Jurkat, Clone E6-1 (cell line): Measurements from ENCODE around the gene FARS2.

Experiments
- DNase-seq: peaks from one replicate; pipeline ENCODE4 v3.0.0-alpha.2; 2011; ENCODE audit warnings: low read depth, low spot score
- H3K4me3 ChIP-seq: 2 replicates; pipeline ENCODE4 v1.5.1; 2011; ENCODE audit warnings: mild to moderate bottlenecking, low read length, control low read depth, moderate library complexity

The FARS2 gene

DNA sequence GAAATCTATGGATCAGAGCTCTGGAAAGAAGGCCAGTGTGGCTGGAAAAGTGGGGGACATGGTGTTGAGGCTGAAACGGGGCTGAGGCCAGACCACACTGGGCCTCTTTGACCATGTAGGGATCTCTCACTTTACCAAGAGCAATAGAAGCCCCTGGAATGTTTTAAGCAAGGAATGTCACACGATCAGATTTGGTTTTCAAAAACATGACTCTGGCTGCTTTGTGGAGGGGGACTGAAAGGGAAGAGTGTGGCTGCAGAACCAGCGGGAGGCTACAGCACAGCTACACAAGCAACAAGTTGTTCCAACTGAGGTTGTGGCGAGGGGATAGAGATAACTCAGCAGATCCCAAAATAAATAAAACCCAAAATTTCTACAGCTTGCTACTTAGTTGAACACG lies 399.5 kb downstream of the FARS2 start:
- DNase-seq: no peak
- H3K4me3 ChIP-seq: no peak overlapping the region

DNA sequence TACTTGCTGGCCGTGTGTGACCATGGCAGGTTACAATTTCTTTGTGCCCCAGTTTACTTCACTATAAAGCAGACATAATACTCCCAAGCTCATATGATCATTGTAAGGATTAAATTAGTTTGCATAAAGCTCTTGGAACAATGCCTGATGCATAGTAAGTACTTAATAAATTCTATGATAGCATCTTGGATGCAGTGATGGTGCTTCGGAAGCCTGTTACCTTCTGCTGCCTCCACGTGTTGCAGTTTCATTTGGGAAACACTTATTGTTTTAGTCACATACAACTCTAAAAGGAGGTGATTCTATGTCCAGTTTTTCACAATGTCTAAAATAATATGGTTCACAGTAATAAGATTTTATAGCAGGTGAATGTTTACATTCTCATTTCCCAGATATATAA lies 401.5 kb downstream of the FARS2 start:
- no peak overlapping the region for H3K4me3 ChIP-seq
- DNase-seq: no peak

DNA sequence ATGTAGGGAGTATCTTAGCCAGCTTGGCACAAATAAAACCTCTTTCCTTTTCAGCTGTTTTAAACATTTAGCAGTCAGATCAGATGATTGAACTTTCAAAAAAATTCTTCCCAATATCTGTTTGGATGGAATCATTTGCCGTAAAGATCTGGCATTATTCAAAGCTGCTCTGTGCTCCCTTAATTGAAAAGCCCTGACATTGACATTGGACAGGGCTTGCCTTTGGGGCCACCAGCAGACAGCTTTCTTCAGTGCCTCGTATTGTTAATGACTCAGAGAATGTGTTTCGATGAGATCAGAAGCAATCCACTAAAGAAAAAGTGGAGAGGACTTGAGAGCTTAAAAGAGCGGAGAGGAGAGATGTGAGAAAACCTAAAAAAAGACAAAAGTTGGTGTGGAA lies 401.9 kb downstream of the FARS2 start:
- DNase-seq: no peak
- no peak overlapping the region for H3K4me3 ChIP-seq

DNA sequence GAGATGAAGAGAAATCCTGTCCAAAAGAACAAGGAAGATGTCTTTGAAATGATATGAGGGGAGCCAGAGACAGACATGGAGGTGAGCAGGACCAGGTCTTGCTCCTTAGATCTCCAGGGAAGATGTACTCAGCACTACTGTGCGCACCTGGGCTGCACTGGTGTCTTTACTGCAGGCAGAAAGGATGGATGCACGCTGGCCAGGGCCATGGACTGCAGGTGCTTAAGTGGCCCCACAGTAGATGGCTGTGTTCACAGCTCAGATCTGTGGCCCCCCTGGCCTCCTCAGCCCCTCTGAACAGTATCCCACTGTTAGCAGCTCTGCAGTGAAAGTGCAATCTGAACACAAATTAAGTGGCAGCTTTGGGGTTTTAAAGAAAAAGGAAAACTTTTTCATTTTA lies 402.4 kb downstream of the FARS2 start:
- no peak for DNase-seq
- no peak overlapping the region for H3K4me3 ChIP-seq

DNA sequence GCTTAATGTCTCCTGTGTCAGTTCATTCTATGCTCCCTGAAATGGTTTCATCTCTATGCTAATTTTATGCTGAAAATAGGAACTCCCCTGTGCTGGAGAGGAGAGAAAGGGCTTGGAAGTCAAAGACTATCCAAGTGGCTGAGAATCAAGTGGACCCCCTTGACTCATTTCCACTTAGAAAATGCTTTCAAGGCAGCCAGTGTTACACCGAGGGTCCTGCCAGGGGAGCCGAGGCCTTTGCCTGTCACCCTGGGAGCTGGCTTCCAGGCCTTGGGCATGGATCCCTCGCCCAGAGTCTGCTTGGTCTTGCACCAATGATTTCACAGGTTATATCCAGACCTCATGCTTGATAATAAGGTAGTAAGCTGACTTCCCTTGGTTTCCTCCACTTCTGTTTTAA lies 402.8 kb downstream of the FARS2 start:
- DNase-seq: no peak
- H3K4me3 ChIP-seq: no peak overlapping the region

DNA sequence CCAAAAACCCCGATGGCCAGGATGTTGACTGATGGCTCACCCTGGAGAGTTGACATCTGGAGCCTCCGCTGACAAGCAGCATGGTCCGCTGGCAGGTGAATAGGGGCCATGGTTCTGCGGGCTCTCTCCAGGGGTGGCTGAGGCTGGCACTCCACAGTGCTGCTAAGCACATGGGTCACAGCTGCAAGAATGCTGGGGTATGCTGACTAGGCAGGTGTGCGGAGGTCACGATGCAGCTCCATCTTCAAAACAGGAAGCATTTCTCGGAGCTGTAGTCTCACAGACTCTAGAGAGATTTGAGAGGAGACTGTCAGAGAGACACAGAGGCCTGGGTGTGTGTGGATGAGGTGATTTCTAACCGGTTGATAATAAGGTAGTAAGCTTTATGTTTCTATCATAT lies 403.9 kb downstream of the FARS2 start:
- peak; percentile 81 for DNase-seq
- no peak overlapping the region for H3K4me3 ChIP-seq

DNA sequence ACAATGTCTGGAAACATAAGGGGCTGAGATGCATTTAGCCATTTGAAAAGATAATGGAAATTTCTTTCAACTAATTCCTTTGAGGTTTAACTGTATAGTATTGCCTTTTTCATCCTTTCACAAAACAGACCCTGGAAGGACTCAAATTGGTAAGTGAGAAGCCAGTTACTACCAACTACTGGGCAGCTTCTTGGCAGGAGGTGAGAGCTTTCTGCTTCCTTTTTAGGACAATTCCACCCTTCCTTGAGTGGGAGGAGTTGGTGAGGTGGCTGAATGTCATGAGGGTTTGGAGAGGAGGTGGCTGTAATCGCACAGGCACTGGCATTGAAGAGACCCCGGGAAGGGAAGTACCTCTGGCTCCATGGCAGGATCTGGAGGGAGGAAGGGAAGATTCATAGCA lies 404.4 kb downstream of the FARS2 start:
- H3K4me3 ChIP-seq: no peak overlapping the region
- DNase-seq: no peak

DNA sequence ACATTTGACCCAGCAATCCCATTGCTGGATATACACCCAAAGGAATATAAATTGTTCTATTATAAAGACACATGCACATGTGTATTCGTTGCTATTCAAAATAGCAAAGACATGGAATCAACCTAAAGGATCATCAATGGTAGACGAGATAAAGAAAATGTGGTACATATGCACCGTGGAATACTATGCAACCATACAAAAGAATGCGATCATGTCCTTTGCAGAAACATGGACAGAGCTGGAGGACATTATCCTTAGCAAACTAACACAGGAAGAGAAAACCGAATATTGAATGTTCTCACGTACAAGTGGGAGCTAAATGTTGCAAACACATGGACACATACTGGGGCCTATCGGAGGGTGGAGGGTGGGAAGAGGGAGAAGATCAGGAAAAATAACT lies 405.4 kb downstream of the FARS2 start:
- no peak overlapping the region for H3K4me3 ChIP-seq
- no peak for DNase-seq

DNA sequence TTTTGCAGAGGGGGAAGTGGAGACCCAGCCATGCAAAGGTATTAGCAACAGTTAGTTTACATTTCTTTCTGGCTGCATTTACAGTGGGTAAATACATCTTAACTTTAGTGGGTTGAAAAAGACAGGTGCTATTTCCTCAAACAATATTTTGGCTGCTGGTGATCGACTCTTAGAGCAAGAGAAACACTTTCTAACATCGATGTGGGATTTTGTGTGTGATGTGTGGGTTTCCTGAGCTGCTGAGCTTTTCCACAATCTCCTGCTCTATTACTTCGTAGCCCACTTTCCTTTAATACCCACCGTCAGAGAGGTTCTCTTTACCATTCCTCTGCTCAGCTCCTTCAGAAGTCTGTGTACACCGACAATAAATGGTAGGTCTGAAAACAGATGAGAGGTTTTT lies 406.4 kb downstream of the FARS2 start:
- peak; percentile 99 for DNase-seq

DNA sequence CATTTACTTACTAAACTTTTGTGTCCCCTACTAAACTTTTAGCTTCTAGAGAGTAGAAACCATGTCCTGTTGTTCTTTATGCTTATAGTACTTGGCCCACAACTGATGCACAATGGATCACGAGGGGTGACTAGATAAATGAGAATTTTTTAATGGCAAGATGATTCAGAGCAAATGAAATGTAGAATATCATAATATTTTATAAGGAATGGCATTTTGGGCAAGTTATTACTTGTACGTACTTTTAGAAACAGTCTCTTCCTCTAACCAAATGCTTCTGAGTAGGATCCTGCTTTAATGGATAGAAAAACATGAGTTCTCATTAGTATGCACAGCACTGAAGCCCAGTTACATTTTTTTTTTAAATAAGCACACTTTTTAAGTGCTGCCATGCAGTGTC lies 409.1 kb downstream of the FARS2 start:
- no peak overlapping the region for H3K4me3 ChIP-seq
- DNase-seq: no peak

More for the DNA sequence above, 406.4 kb downstream of the FARS2 start:
- no peak overlapping the region for H3K4me3 ChIP-seq

DNA sequence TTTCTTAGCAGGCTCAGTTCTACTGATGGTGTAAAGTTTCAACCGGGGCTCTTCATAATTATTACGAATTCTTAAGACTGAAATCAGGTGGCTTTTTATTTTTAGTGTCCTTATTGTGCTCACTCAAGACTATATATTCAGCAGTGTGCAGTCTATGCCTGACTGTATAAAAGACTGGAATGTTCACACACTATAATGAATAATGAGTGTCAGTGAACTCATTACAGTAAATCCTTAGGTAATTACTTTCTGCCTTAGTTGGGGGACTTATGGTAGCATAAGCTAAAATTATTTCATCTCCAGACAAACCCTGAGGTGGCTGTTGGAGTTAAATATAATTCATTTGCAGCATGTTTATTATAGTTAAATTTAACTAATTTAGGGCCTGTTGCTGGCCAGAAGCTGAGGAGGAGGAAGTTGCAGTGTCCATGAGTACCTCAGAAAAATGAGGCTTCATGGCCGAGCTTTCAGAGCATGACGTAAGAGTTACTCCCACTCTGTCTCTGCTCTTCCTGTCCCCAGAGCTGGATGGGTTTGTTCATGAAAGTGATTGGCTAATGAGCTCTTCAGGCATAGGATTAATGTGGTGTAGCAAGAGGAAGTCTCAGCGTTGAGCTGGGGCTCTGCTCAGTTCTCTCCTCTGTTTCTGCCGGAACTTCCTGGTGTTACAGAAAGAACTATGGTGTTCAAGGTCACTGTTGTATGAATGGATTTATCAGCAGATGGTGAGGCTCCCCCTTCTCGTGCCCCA lies 409.7 kb downstream of the FARS2 start:
- peak overlapping the region; percentile 36 for H3K4me3 ChIP-seq
- peak; percentile 91 for DNase-seq

DNA sequence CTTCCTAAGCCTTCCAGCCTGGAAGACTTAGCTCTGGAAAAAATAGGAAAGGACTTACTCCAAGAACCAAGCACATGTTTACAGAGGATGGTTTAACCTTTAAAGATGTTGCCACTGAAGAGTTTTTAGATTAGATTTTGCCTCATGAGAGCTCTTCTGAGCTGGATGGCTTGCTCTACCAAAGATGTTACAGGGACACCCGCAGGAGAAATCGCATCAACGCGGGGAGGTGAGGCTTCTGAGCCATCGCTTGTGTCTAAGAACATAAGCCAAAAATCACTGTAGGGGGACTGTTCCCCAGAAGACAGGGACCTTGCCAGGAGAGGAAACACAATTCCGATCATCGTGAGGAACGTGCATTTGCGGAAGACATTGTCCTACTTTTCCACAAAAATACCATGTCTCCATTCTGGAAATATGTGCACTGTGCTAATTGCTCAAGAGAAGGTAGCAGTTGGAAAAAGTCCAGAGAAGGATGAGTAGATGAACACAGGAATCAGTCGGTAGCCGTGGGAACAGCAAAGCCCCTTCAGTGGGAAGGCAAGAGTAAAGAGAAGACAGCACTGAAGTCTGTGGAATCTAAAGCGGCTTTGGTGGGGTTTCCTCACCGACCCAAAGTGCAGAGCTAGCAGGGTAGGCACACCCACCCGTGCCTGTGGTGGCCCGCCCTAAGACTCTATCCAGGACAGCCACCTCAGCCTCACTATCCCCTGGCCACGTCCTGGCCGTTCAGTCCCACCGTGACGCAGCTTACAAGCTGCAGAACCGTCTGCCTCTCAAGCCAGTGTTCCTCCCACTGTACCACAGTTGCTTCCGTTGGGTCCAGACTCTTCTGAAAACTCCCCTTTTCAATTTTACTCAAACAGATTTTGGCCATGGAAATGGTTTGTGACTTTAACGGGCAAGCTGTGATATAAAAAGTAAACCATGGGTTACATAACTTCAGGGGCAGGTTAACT lies 410.6 kb downstream of the FARS2 start:
- peak; percentile 26 for DNase-seq
- H3K4me3 ChIP-seq: peak overlapping the region; percentile 36

DNA sequence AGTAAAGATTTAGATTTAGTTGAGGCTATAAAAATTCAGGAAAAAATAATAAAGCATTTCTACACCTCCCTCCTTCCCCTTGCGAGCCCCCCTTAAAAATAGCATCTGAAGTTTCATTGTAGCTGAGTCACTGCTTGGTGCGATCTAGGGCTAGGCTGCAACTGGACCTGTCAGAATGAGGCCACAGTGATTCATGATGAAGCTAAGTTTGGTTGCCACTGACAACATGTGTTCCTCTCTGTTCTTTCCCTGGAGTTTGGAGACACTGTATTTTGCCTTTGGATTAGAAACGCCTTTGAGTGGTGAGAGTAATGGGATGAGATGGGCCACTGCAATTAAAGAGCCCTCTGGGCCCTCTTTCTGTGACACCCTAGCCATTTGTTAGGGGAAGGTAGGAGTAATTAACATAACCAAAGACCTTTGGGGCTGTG lies 411.3 kb downstream of the FARS2 start:
- DNase-seq: no peak
- H3K4me3 ChIP-seq: no peak overlapping the region

DNA sequence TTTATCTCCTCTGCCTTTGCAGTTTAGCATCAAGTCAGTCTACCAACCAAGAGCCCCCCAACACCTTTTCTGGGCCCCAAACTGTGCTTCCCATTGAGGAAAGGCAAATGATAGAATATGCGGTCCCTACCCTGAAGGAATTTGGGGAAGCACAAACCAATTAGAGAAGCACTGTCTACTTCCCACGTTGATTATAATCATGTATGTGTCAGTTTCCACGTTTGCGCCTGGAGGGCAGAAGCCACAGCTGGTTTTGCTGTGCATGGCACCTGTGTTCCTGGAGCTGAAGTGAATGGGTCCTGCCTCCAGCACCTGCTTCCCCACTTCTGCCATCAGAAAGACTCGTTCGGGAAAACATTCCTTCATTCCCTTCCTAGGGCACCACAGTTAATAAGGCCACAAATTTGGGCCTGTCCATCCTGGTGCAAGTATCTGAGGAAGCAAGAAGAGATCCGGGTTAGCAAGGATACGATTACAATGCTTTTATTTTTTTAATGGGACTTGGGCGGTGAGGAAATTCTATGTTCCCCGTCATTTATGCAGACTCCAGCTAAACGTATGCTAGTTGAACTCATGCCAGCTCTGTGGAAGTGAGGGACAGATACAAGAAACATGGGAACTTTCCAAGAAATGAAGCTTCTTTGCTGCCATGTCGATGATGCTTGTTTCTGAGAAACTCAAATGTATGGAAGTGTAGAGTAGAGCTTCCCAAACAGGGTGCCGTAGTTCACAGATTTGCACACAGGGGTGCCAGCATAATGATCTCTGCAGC lies 411.9 kb downstream of the FARS2 start:
- no peak for DNase-seq
- H3K4me3 ChIP-seq: no peak overlapping the region

DNA sequence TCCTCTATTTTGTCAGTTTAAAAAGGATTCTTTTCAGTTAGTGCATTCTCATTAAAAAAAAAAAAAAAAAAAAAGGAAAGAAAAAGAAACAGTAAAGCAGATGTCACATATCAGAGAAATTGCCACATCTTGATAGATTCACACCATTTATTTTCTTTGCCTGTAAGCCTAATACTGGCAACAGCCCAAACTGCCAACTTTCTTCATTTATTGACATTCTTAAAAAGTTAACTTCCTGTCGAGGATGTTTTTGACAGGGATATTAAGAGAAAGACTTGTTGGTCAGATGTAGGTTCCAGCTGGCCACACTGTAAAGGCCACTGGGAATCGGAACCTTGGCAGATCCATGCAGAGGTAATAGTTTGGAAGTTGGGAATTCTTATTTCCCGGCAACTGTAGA lies 412.8 kb downstream of the FARS2 start:
- H3K4me3 ChIP-seq: no peak overlapping the region
- no peak for DNase-seq

DNA sequence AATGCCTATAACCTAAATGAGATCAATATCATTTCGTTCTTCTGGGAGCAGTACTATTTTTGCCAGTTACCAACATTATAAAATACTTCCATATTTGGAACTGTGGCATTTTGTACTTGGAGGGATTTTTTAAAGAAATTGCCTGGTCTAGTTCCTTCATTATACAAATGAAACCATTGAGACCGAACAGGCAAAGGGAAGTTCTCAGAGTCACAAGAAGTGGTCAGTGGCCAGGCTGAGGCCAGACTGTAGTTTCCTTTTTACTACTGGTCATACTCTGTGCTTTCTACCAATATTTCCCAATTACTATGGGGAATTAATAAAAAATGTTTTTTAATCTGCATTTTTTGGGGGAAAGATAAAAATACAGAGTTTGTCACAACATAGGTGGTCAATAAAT lies 413.4 kb downstream of the FARS2 start:
- no peak overlapping the region for H3K4me3 ChIP-seq
- no peak for DNase-seq

DNA sequence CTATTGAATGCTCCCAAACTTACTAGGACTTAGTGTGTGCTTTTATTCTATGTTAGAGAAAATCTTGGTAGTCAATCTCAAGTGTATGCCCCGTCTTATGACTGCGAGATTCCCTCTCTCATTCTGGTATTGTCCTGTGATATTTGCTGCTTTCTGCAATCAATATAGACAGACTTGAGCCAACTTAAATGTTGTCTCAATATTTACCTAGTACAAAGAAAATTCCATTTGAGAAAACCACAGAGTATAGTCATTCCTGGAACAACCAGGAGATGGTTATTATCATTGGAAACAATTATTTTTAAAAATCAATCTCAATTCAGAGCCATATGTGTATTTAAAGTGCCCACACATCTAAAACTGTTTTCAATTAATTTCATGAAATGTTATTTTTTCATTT lies 415.4 kb downstream of the FARS2 start:
- DNase-seq: no peak
- no peak overlapping the region for H3K4me3 ChIP-seq

DNA sequence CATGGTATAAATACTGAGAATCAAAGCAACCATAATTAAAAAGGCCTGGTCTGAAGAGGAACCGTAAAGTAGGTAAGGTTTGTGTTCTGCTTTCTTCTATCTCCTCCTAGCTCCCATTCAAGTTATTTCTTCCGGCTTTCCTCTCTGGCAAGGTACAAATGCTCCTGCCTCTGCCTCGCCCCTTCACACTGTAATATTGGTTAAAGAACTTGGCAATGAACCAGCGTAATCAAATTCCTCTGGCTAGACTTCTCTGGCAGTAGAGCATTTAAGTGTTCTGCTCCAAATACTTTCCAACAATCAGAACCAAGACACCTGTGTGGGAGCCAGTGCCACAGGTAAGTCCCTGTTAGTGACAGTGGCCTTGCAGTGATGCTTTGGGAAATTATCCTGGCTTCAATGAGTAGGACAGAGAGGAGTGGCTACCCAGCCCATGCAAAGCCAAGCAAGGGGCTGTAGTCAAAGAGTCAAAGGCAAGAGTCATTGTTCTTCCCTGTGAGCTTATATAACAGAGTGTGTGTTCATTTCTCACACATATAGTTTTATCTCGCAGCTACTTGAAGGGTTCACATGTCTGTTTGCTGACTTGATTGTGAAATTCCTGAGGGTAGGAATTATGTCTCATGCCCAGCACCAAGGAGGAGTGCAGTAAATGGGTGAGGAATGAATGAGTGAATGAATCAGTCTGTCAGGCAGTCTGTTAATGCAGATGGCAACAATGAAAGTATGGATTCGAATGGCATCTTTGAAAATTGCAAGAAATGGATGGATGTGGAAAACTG lies 416.1 kb downstream of the FARS2 start:
- DNase-seq: no peak
- no peak overlapping the region for H3K4me3 ChIP-seq

DNA sequence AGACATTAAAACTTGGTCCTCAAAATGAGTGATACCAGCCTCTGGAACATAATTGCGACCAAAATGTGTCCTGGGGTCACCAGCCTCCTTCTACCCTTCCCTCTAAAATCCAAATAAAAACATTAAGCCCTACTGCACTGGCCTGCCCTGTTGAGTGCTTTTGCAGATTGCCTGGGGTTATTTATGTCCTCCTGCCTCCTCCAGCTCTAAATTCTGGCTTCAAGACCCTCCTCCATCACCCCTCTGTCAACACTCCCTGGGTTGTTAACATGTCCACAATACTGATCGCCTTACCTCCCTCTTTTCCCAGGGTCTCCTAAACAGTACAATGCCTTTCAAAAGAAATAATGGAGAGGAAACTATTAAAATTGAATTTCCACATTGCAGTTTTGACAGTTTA lies 418.0 kb downstream of the FARS2 start:
- DNase-seq: no peak
- H3K4me3 ChIP-seq: no peak overlapping the region
